SU-DHL-6 (cell line): ENCODE data around the gene SPTLC2.
"Not testable (repeated sequence)": the region's sequence is repeated elsewhere in the genome, so short reads cannot be mapped to it uniquely, and the experiment has no call there.

Source experiments
- H2AFZ ChIP-seq: fragments of 200-600 bp; sonication (generic); 2 replicates; pipeline ENCODE4 v1.6.1; 2014; ENCODE audit warnings: low read depth, mild to moderate bottlenecking, moderate library complexity, mixed read lengths, antibody characterized with exemption, low read length; ENCODE audit not compliant: severe bottlenecking
- H3F3A ChIP-seq: fragments of 200-600 bp; shearing (Covaris generic); 2 replicates; pipeline ENCODE4 v1.6.0; 2016; ENCODE audit warnings: antibody characterized with exemption, mild to moderate bottlenecking; ENCODE audit not compliant: insufficient read depth
- H3K27ac ChIP-seq: fragments of 200-600 bp; sonication (generic); 2 replicates; pipeline ENCODE4 v1.5.1; 2016; ENCODE audit warnings: low read depth, mild to moderate bottlenecking, low read length, moderate library complexity, mixed read lengths
- H3K27me3 ChIP-seq: fragments of 200-600 bp; sonication (generic), shearing (Covaris generic); 2 replicates; pipeline ENCODE4 v1.6.0; 2014; ENCODE audit warnings: mild to moderate bottlenecking, low read length
- H3K36me3 ChIP-seq: fragments of 200-600 bp; sonication (generic); 2 replicates; pipeline ENCODE4 v1.6.1; 2014; ENCODE audit warnings: mild to moderate bottlenecking, low read length, mixed read lengths
- H3K4me2 ChIP-seq: fragments of 300-600, 200-600 bp; shearing (Covaris generic), sonication (generic); 2 replicates; pipeline ENCODE4 v1.6.0; 2014; ENCODE audit warnings: low read length, low read depth, mild to moderate bottlenecking; ENCODE audit not compliant: poor library complexity, severe bottlenecking
- H3K4me3 ChIP-seq: fragments of 200-600 bp; sonication (generic); 2 replicates; pipeline ENCODE4 v1.5.1; 2014; ENCODE audit warnings: antibody characterized with exemption, low read length, mild to moderate bottlenecking, mixed read lengths; ENCODE audit not compliant: insufficient read depth, poor library complexity, severe bottlenecking
- H3K79me2 ChIP-seq: fragments of 200-600 bp; sonication (generic); 2 replicates; pipeline ENCODE4 v1.6.1; 2014; ENCODE audit warnings: mild to moderate bottlenecking, low read length, moderate library complexity; ENCODE audit not compliant: insufficient read depth
- H3K9ac ChIP-seq: fragments of 200-600 bp; sonication (generic); 2 replicates; pipeline ENCODE4 v1.7.0; 2014; ENCODE audit warnings: mild to moderate bottlenecking, low read length
- H3K9me2 ChIP-seq: fragments of 200-600 bp; sonication (generic); replicated peaks from 2 replicates; pipeline ENCODE4 v1.6.1; 2014; ENCODE audit warnings: low read length; ENCODE audit not compliant: insufficient read depth
- H3K9me3 ChIP-seq: fragments of 200-600 bp; sonication (generic); 2 replicates; pipeline ENCODE4 v1.6.1; 2014; ENCODE audit warnings: low read length, mixed read lengths; ENCODE audit not compliant: insufficient read depth
- H4K20me1 ChIP-seq: fragments of 200-600 bp; sonication (generic); 2 replicates; pipeline ENCODE4 v1.6.1; 2014; ENCODE audit warnings: low read depth, mild to moderate bottlenecking, antibody characterized with exemption, low read length, moderate library complexity, mixed read lengths
- CTCF ChIP-seq: fragments of 200-600 bp; sonication (generic); IDR thresholded peaks from one replicate; pipeline ENCODE4 v1.5.1; 2017; ENCODE audit warnings: antibody characterized with exemption, mild to moderate bottlenecking, low read length, moderate library complexity; ENCODE audit not compliant: insufficient read depth, poor library complexity, severe bottlenecking
- EZH2phosphoT487 ChIP-seq: fragments of 200-600 bp; sonication (generic), shearing (Covaris generic); conservative IDR thresholded peaks from 2 replicates; pipeline ENCODE4 v1.6.1; 2018; ENCODE audit warnings: mild to moderate bottlenecking, antibody characterized with exemption, low read length, moderate library complexity, mixed read lengths

The SPTLC2 gene

GRCh38 chr14:77616454-77617229 lies at the start of gene SPTLC2:
Gene SPTLC2, minus strand, starts transcription at chr14:77616637. Its CDS starts 58 bp downstream, at chr14:77616579.
- Histone ChIP-seq H3K9me2 (no peaks in the 10 kb centered on the region), H3F3A (peaks cover 8% of the 10 kb centered on the region; the same call in 1 of the 2 replicates), H2AFZ (peak within 1 kb of the TSS; percentile 84), H4K20me1 (peaks cover 5% of the 10 kb centered on the region; the same call in 1 of the 2 replicates), H3K27ac (peak within 1 kb of the TSS; percentile 54), H3K36me3 (0 out of 2 replicates have a peak, but pooled peaks cover 4% of the 10 kb centered on the region), H3K4me2 (peak within 1 kb of the TSS; percentile 91), H3K27me3 (no peaks in the 10 kb centered on the region), H3K4me3 (peak within 1 kb of the TSS; percentile 99), H3K9ac (peak within 1 kb of the TSS; percentile 86), H3K79me2 (peaks cover 46% of the 10 kb centered on the region), H3K9me3 (no peaks in the 10 kb centered on the region)
- peak; percentile 14 for TF ChIP-seq CTCF
- no peak for TF ChIP-seq EZH2phosphoT487

- Histone ChIP-seq H3K4me3 (no peak overlapping the region), H3K9me2 (no peaks in the 10 kb centered on the region), H2AFZ (no peak overlapping the region), H3K27me3 (no peaks in the 10 kb centered on the region), H4K20me1 (no peaks in the 10 kb centered on the region), H3K27ac (no peak overlapping the region), H3K9me3 (no peaks in the 10 kb centered on the region), H3K36me3 (no peaks in the 10 kb centered on the region), H3K9ac (no peak overlapping the region), H3K4me2 (no peak overlapping the region), H3K79me2 (no peaks in the 10 kb centered on the region), H3F3A (no peaks in the 10 kb centered on the region)
- TF ChIP-seq EZH2phosphoT487, result no peak
Observed at GRCh38 chr14:77663293-77663692, 46.9 kb upstream of the SPTLC2 start.

- H2AFZ ChIP-seq, H3K27me3 ChIP-seq, H3K4me2 ChIP-seq, H3K27ac ChIP-seq, H3K9me2 ChIP-seq, H3K36me3 ChIP-seq, H3F3A ChIP-seq, H3K9me3 ChIP-seq, H3K4me3 ChIP-seq, H3K9ac ChIP-seq, H3K79me2 ChIP-seq, H4K20me1 ChIP-seq: not testable (repeated sequence)
Observed at GRCh38 chr14:77661562-77661961, 45.1 kb upstream of the SPTLC2 start.

GRCh38 chr14:77660754-77661153 lies 44.3 kb upstream of the SPTLC2 start:
- H3K27ac ChIP-seq, result no peak overlapping the region
- H3K9me2 ChIP-seq, result no peaks in the 10 kb centered on the region

More at GRCh38 chr14:77660754-77661153, 44.3 kb upstream of the SPTLC2 start:
- Histone ChIP-seq H3K4me2 (no peak overlapping the region), H3K27me3 (no peaks in the 10 kb centered on the region), H3K36me3 (no peaks in the 10 kb centered on the region), H3K9me3 (no peaks in the 10 kb centered on the region), H2AFZ (no peak overlapping the region), H3K4me3 (no peak overlapping the region), H3K79me2 (no peaks in the 10 kb centered on the region), H3F3A (no peaks in the 10 kb centered on the region), H4K20me1 (no peaks in the 10 kb centered on the region), H3K9ac (no peak overlapping the region)
- TF ChIP-seq EZH2phosphoT487 (no peak), CTCF (no peak)
